A673 (cell line): Measurements from ENCODE around the gene INPP5B. TPM values are rescaled to one million over a fixed set of nuclear protein-coding genes. Genes with fewer than 3 reads are reported as not detected.

Experiments used
- BruUV-seq: library from RNA; stranded (reverse); fragments of 400-500 nt; replicated peaks from 2 replicates; lab custom pipeline; 2021; lab: Mats Ljungman, UMichigan
- CTCF ChIA-PET: fragments of 300-600 bp; sonication (Branson Sonifier 250); formaldehyde crosslinking; loops from one replicate; lab custom pipeline; 2022; ENCODE audit warnings: antibody characterized with exemption; lab: Charles Lee
- POLR2A ChIA-PET: fragments of 300-600 bp; sonication (Branson Sonifier 250); formaldehyde crosslinking; loops from one replicate; lab custom pipeline; 2022; ENCODE audit warnings: antibody characterized with exemption; ENCODE audit not compliant: low non-redundant PET; lab: Charles Lee
- DNase-seq: peaks from one replicate; pipeline ENCODE4 v3.0.0-alpha.2; 2015; ENCODE audit warnings: low spot score
- H3K27ac ChIP-seq: fragments of 200-600 bp; sonication (generic); 2 replicates; pipeline ENCODE4 v1.5.1; 2016; ENCODE audit warnings: mixed run types, low read depth, mild to moderate bottlenecking, mixed read lengths, antibody characterized with exemption, low read length; ENCODE audit not compliant: poor library complexity, severe bottlenecking
- H3K27me3 ChIP-seq: fragments of 200-600 bp; sonication (generic); replicated peaks from 2 replicates; pipeline ENCODE4 v1.6.1; 2017; ENCODE audit warnings: mixed run types, low read depth, mild to moderate bottlenecking, mixed read lengths, antibody characterized with exemption, low read length; ENCODE audit not compliant: insufficient read depth, poor library complexity
- H3K36me3 ChIP-seq: fragments of 200-600 bp; sonication (generic); 2 replicates; pipeline ENCODE4 v1.6.1; 2016; ENCODE audit warnings: mixed run types, mild to moderate bottlenecking, mixed read lengths, antibody characterized with exemption, low read length; ENCODE audit not compliant: insufficient read depth, poor library complexity, severe bottlenecking
- H3K4me1 ChIP-seq: fragments of 200-600 bp; sonication (generic); 2 replicates; pipeline ENCODE4 v1.6.1; 2017; ENCODE audit warnings: mixed run types, mild to moderate bottlenecking, mixed read lengths, antibody characterized with exemption, low read length; ENCODE audit not compliant: insufficient read depth, poor library complexity, severe bottlenecking
- H3K4me3 ChIP-seq: fragments of 200-600 bp; sonication (generic); 2 replicates; pipeline ENCODE4 v1.5.1; 2016; ENCODE audit warnings: low read depth, mixed run types, mild to moderate bottlenecking, mixed read lengths, low read length; ENCODE audit not compliant: poor library complexity, severe bottlenecking
- H3K9me3 ChIP-seq: fragments of 200-600 bp; sonication (generic); 2 replicates; pipeline ENCODE4 v1.6.1; 2016; ENCODE audit warnings: mixed run types, low read depth, mild to moderate bottlenecking, mixed read lengths, antibody characterized with exemption, low read length; ENCODE audit not compliant: poor library complexity, severe bottlenecking
- EZH2 ChIP-seq: fragments of 200-600 bp; sonication (generic); IDR thresholded peaks from 2 replicates; pipeline ENCODE4 v1.6.1; 2017; ENCODE audit warnings: borderline replicate concordance, low read depth, mild to moderate bottlenecking, mixed read lengths, antibody characterized with exemption, low read length; ENCODE audit not compliant: poor library complexity, severe bottlenecking
- intact Hi-C: fragments of 100-400 bp; cut with micrococcal nuclease; formaldehyde crosslinking; loops from one replicate; pipeline ENCODE4 v1.10.0; 2022; ENCODE audit not compliant: unreplicated experiment
- total RNA-seq: library from RNA; stranded (reverse); gene quantifications from 2 replicates; pipeline ENCODE4 v1.2.3, GENCODE V29; 2021
- TF ChIP-seq, protein P1 (sequence below): fragments of 300-800, 200-600 bp; sonication (generic); conservative IDR thresholded peaks from 2 replicates; pipeline ENCODE4 v1.5.1; 2017; ENCODE audit warnings: low read depth, mild to moderate bottlenecking, antibody characterized with exemption, low read length, moderate library complexity, mixed read lengths

Gene INPP5B
- total RNA-seq, 1 experiment from 2014 or later = 15.6 TPM

DNA sequence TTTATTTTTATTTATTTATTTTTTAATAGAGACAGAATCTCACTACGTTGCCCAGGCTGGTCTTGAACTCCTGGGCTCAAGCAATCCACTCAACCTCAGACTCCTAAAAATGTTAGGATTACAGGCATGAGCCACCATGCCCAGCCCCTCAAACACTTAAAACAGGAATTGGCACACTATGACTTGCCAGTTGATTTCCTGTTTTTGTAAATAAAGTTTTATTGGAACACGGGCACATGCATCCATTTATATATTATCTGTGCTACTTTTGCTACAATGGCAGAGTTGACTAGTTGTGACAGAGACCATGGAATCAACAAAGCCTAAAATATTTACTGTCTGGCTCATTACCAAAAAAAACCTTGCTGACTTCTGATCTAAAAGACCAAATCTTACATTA lies 122.9 kb downstream of the INPP5B start:
- ChIA-PET POLR2A (no interaction called here), CTCF (no interaction called here)
- H3K4me1 ChIP-seq = no peaks in the 10 kb centered on the region
- H3K27me3 ChIP-seq = no peaks in the 10 kb centered on the region
- intact Hi-C loops = no loop called here
- H3K9me3 ChIP-seq = no peaks in the 10 kb centered on the region
- TF ChIP-seq, protein P1, sequence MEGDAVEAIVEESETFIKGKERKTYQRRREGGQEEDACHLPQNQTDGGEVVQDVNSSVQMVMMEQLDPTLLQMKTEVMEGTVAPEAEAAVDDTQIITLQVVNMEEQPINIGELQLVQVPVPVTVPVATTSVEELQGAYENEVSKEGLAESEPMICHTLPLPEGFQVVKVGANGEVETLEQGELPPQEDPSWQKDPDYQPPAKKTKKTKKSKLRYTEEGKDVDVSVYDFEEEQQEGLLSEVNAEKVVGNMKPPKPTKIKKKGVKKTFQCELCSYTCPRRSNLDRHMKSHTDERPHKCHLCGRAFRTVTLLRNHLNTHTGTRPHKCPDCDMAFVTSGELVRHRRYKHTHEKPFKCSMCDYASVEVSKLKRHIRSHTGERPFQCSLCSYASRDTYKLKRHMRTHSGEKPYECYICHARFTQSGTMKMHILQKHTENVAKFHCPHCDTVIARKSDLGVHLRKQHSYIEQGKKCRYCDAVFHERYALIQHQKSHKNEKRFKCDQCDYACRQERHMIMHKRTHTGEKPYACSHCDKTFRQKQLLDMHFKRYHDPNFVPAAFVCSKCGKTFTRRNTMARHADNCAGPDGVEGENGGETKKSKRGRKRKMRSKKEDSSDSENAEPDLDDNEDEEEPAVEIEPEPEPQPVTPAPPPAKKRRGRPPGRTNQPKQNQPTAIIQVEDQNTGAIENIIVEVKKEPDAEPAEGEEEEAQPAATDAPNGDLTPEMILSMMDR = no peak
- no peak for TF ChIP-seq EZH2
- no peak overlapping the region for H3K4me3 ChIP-seq
- no peak for DNase-seq
- no peak overlapping the region for H3K27ac ChIP-seq
- H3K36me3 ChIP-seq = peaks cover 25% of the 10 kb centered on the region
- no TSS peak for BruUV-seq

DNA sequence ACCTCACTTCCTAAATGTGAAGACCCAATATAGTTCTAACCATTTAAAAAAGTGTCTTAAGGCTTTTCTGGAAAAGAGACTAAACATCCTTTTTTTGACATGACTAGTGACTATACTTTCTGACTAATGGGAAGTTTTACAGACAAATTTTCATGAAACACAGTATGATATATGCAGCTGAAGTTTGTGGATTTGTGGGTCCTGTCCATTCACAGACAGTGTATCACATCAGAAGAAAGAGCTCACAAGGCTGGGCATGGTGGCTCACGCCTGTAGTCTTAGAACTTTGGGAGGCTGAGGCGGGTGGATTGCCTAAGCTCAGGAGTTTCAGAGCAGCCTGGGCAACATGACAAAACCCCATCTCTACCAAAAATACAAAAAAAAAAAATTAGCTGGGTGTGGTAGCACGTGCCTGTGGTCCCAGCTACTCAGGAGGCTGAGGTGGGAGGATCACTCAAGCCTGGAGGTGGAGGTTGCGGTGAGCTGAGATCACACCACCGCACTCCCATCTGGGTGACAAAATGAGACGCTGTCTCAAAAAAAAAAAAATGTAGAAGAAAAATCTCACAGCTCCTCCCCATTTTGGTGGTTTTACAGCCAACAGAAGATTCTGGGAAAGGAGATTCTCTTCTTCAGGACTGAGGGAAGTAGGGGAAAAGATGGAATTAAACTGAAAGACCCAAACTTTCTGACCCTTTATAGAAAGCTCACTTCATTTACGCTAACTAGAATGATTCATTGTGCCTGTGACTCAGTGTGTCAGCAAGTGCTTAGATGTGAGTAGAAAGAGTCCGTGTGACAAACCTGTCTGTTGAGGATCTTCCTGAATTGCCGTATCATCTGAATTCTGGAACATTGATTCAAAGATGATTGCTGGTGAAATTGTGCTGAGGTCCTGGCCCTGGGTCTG lies 123.7 kb downstream of the INPP5B start:
- intact Hi-C loops = no loop called here
- H3K27me3 ChIP-seq = no peaks in the 10 kb centered on the region
- CTCF ChIA-PET = no interaction called here
- DNase-seq = no peak
- H3K27ac ChIP-seq = no peak overlapping the region
- POLR2A ChIA-PET = interaction anchor here (0.6 kb wide), 1 partner anchor 17 kb away, joined by 3 read pairs; no protein-coding TSS in a partner anchor
- TF ChIP-seq, protein P1 = no peak
- no peak for TF ChIP-seq EZH2
- H3K4me1 ChIP-seq = no peaks in the 10 kb centered on the region
- peaks cover 23% of the 10 kb centered on the region for H3K36me3 ChIP-seq
- H3K4me3 ChIP-seq = no peak overlapping the region
- no TSS peak for BruUV-seq
- H3K9me3 ChIP-seq = no peaks in the 10 kb centered on the region

DNA sequence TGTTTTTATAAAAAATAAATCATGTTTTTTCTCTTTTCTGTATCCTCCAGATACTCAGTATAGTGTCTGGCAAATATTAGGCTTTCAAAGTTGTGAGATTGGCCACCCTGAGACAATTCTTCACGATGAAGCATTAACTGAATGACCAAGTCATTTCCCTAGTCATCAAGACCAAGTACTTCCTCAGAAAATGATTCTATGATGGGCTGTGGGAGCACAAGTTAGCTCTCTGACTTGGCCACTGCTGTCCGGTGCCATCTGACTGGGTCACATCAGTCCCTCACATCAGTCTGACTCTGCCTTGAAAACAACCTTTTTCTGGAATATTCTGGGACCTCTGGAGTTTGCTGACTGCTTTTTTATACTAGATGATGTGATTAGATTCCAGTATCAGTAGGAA lies 125.4 kb downstream of the INPP5B start:
- no peak for DNase-seq
- no peak for TF ChIP-seq EZH2
- TF ChIP-seq, protein P1 = no peak
- H3K27me3 ChIP-seq = no peaks in the 10 kb centered on the region
- peaks cover 23% of the 10 kb centered on the region for H3K36me3 ChIP-seq
- H3K9me3 ChIP-seq = no peaks in the 10 kb centered on the region
- ChIA-PET POLR2A (no interaction called here), CTCF (no interaction called here)
- H3K4me1 ChIP-seq = no peaks in the 10 kb centered on the region
- H3K27ac ChIP-seq = no peak overlapping the region
- no TSS peak for BruUV-seq
- no peak overlapping the region for H3K4me3 ChIP-seq
- intact Hi-C loops = no loop called here
